ENCODE data around the gene REXO1.

DNA sequence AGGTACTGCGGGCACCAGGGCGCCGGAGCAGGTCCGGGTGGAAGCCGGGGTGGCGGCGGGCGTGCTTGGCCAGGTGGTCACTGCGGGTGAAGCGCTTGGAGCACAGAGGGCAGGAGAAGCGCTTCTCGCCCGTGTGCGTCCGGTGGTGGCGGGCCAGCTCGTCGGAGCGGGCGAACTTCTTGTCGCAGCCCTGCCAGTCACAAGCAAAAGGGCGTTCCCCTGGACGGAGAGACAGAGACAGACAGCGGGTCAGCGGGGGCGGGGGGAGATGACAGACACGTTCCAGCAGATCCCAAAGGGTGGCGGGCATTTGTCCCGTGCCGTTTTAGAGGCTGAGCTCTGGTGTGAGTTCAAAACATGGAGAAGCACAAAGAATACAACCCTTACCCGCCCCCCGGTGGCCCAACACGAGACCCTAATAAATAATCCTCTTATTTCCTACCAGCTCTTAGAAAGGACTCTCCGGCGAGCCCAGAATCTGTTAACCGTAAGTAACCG, 6.3 kb upstream of the REXO1 start:
- TF ChIP-seq, protein P1, sequence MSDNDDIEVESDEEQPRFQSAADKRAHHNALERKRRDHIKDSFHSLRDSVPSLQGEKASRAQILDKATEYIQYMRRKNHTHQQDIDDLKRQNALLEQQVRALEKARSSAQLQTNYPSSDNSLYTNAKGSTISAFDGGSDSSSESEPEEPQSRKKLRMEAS (IDR thresholded peaks at IDR 0.05), result no peak
- TF ChIP-seq, protein P2, sequence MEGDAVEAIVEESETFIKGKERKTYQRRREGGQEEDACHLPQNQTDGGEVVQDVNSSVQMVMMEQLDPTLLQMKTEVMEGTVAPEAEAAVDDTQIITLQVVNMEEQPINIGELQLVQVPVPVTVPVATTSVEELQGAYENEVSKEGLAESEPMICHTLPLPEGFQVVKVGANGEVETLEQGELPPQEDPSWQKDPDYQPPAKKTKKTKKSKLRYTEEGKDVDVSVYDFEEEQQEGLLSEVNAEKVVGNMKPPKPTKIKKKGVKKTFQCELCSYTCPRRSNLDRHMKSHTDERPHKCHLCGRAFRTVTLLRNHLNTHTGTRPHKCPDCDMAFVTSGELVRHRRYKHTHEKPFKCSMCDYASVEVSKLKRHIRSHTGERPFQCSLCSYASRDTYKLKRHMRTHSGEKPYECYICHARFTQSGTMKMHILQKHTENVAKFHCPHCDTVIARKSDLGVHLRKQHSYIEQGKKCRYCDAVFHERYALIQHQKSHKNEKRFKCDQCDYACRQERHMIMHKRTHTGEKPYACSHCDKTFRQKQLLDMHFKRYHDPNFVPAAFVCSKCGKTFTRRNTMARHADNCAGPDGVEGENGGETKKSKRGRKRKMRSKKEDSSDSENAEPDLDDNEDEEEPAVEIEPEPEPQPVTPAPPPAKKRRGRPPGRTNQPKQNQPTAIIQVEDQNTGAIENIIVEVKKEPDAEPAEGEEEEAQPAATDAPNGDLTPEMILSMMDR (IDR thresholded peaks at IDR 0.05; ENCODE audit: control extremely low read depth in 1 of 3, insufficient read depth in 1 of 3, low read depth in 1 of 3, low read length in 3 of 3), result no peak
- no peak for TF ChIP-seq POLR2A (IDR thresholded peaks at IDR 0.05; ENCODE audit: control extremely low read depth in 1 of 2, low read depth in 2 of 2, low read length in 2 of 2)

Data from H1 (cell line).